Gastrocnemius medialis (tissue), 4 donors: Measurements from ENCODE around the gene HSPA2. TPM values are rescaled to one million over a fixed set of nuclear protein-coding genes. Genes with fewer than 3 reads are reported as not detected.

ENCODE experiments used
- ATAC-seq, 2 donors: fragments of 150-250 bp; one replicate each; pipeline ENCODE4 v1.9.1; 2016
- DNase-seq, 2 donors: peaks; one replicate each; pipeline ENCODE4 v3.0.0-alpha.2; 2019
- H3K27ac ChIP-seq, 4 donors: fragments of 200-600 bp; sonication (generic); 1 replicate in 1 of 4; 2 replicates in 3 of 4; pipeline ENCODE4 v1.5.1; 2016 to 2018; ENCODE audit warnings: mild to moderate bottlenecking in 2 of 4, moderate library complexity in 1 of 4
- H3K27me3 ChIP-seq, 3 donors: fragments of 200-600 bp; sonication (generic) in 2 of 3; 1 replicate in 1 of 3; 2 replicates in 2 of 3; pipeline versions ENCODE4 v1.5.1 to v1.6.0; 2016 to 2019; ENCODE audit warnings: mild to moderate bottlenecking in 1 of 3, moderate library complexity in 1 of 3
- H3K36me3 ChIP-seq, 2 donors: fragments of 200-600 bp; sonication (generic) in 1 of 2; one replicate each; pipeline ENCODE4 v1.5.1; 2017 to 2018
- H3K4me1 ChIP-seq, 2 donors: fragments of 200-600 bp; sonication (generic) in 1 of 2; one replicate each; pipeline ENCODE4 v1.5.1; 2016 to 2017; ENCODE audit warnings: mild to moderate bottlenecking in 2 of 2
- H3K4me3 ChIP-seq, 4 donors: fragments of 200-600 bp; sonication (generic) in 3 of 4; 1 replicate in 1 of 4; 2 replicates in 3 of 4; pipeline ENCODE4 v1.5.1; 2016 to 2019; ENCODE audit warnings: mild to moderate bottlenecking in 2 of 4
- H3K9me3 ChIP-seq, 3 donors: fragments of 200-600 bp; sonication (generic) in 2 of 3; 1 replicate in 1 of 3; 2 replicates in 2 of 3; pipeline ENCODE4 v1.5.1; 2016 to 2019
- POLR2A ChIP-seq, 2 donors: fragments of 450-650 bp; IDR thresholded peaks; one replicate each; pipeline ENCODE4 v1.6.1; 2017; ENCODE audit warnings: antibody characterized with exemption in 2 of 2, mild to moderate bottlenecking in 2 of 2, moderate library complexity in 2 of 2
- in situ Hi-C, 4 donors: fragments of 200-750 bp; cut with MboI; loops; one replicate each; pipeline versions ENCODE4 v1.15.0 to v1.8.0; 2017; ENCODE audit warnings: low sequenced_read_pairs in 4 of 4
- intact Hi-C: fragments of 100-400 bp; cut with DNase I; formaldehyde crosslinking; loops from one replicate; pipeline ENCODE4 v1.15.1; 2023; ENCODE audit warnings: low total_unique reads
- total RNA-seq, 4 donors: library from RNA; depleted of rRNA; stranded (reverse); fragments of >200 nt; gene quantifications; one replicate each; pipeline versions ENCODE4 v1.1.0 to v1.2.3, GENCODE V29; 2016
- TF ChIP-seq, protein P1 (sequence below), 5 experiments: fragments of 450-650 bp in 3 of 5; fragments of 200-600 bp in 2 of 5; sonication (generic) in 2 of 5; IDR thresholded peaks in 4 of 5; conservative IDR thresholded peaks in 1 of 5; 1 replicate in 4 of 5; 2 replicates in 1 of 5; pipeline ENCODE4 v1.5.1; 2016 to 2019; ENCODE audit warnings: antibody characterized with exemption in 5 of 5, mild to moderate bottlenecking in 3 of 5, moderate library complexity in 3 of 5

Gene HSPA2
- total RNA-seq, result 100 to 1,000 TPM in 2 of 4 donors, 10 to 100 TPM in 2; 69.6 to 113 (median 96.4) TPM

DNA sequence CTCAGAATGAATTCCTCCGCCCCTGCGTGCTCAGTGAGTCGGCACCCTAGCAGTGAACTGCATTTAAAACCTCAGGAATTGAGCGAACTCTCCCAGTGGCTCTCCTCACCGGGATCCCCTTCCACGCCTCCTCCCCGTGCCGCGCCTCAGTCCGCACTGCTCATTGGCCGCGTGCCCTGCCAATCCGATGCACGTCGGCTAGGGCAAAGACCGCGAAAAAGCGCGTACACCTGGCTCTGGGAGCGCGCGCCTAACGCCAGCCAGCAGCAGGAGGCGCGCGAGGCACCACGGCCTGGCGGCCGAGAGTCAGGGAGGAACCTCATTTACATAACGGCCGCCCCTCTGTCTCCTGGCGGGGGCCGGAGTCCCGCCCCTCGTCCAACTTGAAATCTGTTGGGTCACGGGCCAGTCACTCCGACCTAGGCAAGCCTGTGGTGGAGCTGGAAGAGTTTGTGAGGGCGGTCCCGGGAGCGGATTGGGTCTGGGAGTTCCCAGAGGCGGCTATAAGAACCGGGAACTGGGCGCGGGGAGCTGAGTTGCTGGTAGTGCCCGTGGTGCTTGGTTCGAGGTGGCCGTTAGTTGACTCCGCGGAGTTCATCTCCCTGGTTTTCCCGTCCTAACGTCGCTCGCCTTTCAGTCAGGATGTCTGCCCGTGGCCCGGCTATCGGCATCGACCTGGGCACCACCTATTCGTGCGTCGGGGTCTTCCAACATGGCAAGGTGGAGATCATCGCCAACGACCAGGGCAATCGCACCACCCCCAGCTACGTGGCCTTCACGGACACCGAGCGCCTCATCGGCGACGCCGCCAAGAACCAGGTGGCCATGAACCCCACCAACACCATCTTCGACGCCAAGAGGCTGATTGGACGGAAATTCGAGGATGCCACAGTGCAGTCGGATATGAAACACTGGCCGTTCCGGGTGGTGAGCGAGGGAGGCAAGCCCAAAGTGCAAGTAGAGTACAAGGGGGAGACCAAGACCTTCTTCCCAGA is at the start of gene HSPA2:
Gene HSPA2 (plus strand): TSS at position 534 of the 995 bp plus-strand sequence. CDS start 109 bp downstream, at position 643.
- Histone ChIP-seq H3K9me3 (no peaks in the 10 kb centered on the region), H3K4me3 (peak within 1 kb of the TSS; percentile 61 to 81 (median 74)), H3K4me1 (peaks cover 23 to 39% of the 10 kb centered on the region in 2 donors), H3K27ac (peak within 1 kb of the TSS; percentile 87 to 93 (median 88)), H3K36me3 (no peaks in the 10 kb centered on the region), H3K27me3 (no peaks in the 10 kb centered on the region)
- DNase-seq (peak; percentile 100), ATAC-seq (peak; percentile 90 to 94)
- intact Hi-C loops, result loop anchor here (1.0 to 10.0 kb wide), 5 partner anchors 29 to 224 kb away; no protein-coding TSS in a partner anchor
- TF ChIP-seq, protein P1, sequence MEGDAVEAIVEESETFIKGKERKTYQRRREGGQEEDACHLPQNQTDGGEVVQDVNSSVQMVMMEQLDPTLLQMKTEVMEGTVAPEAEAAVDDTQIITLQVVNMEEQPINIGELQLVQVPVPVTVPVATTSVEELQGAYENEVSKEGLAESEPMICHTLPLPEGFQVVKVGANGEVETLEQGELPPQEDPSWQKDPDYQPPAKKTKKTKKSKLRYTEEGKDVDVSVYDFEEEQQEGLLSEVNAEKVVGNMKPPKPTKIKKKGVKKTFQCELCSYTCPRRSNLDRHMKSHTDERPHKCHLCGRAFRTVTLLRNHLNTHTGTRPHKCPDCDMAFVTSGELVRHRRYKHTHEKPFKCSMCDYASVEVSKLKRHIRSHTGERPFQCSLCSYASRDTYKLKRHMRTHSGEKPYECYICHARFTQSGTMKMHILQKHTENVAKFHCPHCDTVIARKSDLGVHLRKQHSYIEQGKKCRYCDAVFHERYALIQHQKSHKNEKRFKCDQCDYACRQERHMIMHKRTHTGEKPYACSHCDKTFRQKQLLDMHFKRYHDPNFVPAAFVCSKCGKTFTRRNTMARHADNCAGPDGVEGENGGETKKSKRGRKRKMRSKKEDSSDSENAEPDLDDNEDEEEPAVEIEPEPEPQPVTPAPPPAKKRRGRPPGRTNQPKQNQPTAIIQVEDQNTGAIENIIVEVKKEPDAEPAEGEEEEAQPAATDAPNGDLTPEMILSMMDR (IDR thresholded peaks at IDR 0.05 in 4 of 5, conservative IDR thresholded peaks at IDR 0.05 in 1 of 5), result peak; percentile 79 to 87 (median 84)
- peak; percentile 96 to 100 for TF ChIP-seq POLR2A (IDR thresholded peaks at IDR 0.05)
- in situ Hi-C loops, result loop anchor here in 2 of 4 donors (10.0 to 25.0 kb wide), 2 partner anchors 94 to 97 kb away; no protein-coding TSS in a partner anchor

DNA sequence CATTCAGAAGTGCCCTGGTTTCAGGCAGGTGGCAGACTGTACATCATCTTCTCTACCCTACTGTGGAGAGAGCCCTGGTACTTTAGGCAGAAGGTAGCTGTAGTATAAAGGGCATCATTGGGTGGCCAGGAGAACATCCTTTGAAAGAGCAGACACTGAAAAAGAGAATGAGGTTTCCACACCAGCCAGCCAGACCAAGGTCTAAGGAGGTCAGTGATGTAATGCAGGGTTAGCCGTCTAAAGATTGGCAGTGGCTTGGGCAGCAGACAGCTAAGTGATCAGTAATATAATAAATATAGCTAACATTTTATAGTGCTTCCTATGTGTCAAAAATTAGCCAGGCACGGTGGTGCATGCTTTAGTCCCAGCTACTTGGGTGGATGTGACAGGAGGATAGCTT is 48.9 kb upstream of the HSPA2 start:
- Histone ChIP-seq H3K27me3 (no peaks in the 10 kb centered on the region), H3K36me3 (peaks cover 0 to 30% of the 10 kb centered on the region in 2 donors), H3K9me3 (no peaks in the 10 kb centered on the region), H3K4me3 (no peak overlapping the region), H3K27ac (no peak overlapping the region), H3K4me1 (peaks cover 10 to 15% of the 10 kb centered on the region in 2 donors)
- no peak for TF ChIP-seq POLR2A (IDR thresholded peaks at IDR 0.05)
- TF ChIP-seq, protein P1 (IDR thresholded peaks at IDR 0.05 in 4 of 5, conservative IDR thresholded peaks at IDR 0.05 in 1 of 5), result no peak
- peak; percentile 38 to 50 for ATAC-seq
- intact Hi-C loops (no loop called here), in situ Hi-C loops (no loop called here)
- no peak for DNase-seq

DNA sequence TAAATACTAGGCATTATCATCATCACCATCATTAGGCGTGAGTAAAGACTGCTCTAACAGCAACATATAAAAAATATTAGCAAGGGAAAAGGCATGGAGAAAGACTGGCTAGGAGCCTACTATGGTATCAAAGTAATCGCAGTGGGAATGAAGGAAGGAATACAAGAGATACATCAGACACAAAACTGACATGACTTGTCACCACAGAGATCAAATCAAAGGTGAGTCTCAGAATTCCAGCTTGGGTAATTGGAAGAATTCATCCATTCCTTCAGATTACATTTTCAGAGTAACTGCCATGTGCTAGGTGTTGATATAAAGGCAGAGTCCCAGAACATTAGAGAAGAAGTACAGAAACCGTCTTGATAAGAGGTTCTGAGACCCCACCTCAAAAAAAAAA is 47.1 kb upstream of the HSPA2 start:
- intact Hi-C loops (no loop called here), in situ Hi-C loops (no loop called here)
- Histone ChIP-seq H3K9me3 (no peaks in the 10 kb centered on the region), H3K4me3 (no peak overlapping the region), H3K27me3 (no peaks in the 10 kb centered on the region), H3K4me1 (peaks cover 20 to 30% of the 10 kb centered on the region in 2 donors), H3K36me3 (peaks cover 0 to 14% of the 10 kb centered on the region in 2 donors), H3K27ac (peak overlapping the region in 1 of 4 donors; percentile 38)
- no peak for DNase-seq
- ATAC-seq, result no peak
- TF ChIP-seq, protein P1 (IDR thresholded peaks at IDR 0.05 in 4 of 5, conservative IDR thresholded peaks at IDR 0.05 in 1 of 5), result no peak
- no peak for TF ChIP-seq POLR2A (IDR thresholded peaks at IDR 0.05)

DNA sequence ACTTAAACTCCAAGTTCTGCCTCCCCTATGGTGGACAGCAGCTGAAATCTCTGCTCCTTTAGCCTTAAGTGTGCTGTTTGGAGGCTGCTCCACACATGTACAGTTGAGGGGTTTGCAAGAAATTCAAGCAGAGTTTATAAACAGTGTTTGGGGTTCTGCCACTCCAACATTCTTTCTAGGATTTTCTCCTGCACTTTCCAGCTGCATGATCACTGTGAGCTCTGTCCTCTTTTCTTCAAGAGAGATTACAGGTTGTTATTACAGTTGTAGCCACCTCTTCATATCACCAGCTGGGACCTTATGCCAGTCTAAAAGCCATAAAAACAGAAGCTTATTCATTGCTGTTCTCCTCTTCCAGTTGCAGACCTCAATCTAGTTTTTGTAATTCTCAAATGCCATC is 45.3 kb upstream of the HSPA2 start:
- Histone ChIP-seq H3K4me3 (no peak overlapping the region), H3K9me3 (no peaks in the 10 kb centered on the region), H3K36me3 (peaks cover 0 to 4% of the 10 kb centered on the region in 2 donors), H3K4me1 (peaks cover 28 to 35% of the 10 kb centered on the region in 2 donors), H3K27ac (no peak overlapping the region), H3K27me3 (no peaks in the 10 kb centered on the region)
- intact Hi-C loops, result no loop called here
- in situ Hi-C loops, result no loop called here
- ATAC-seq (no peak), DNase-seq (no peak)
- TF ChIP-seq POLR2A (IDR thresholded peaks at IDR 0.05), result no peak
- TF ChIP-seq, protein P1 (IDR thresholded peaks at IDR 0.05 in 4 of 5, conservative IDR thresholded peaks at IDR 0.05 in 1 of 5), result no peak
